OCI-LY7 (cell line): ENCODE measurements around the gene ICOS.

Experiments
- CTCF ChIP-seq: fragments of 200-600 bp; sonication (generic); conservative IDR thresholded peaks from 2 replicates; pipeline ENCODE4 v1.5.1; 2014; ENCODE audit warnings: mild to moderate bottlenecking, antibody characterized with exemption, low read length, moderate library complexity, mixed read lengths
- EZH2phosphoT487 ChIP-seq: fragments of 200-600 bp; sonication (generic); IDR thresholded peaks from 2 replicates; pipeline ENCODE4 v1.6.1; 2018; ENCODE audit warnings: low read depth, borderline replicate concordance, mild to moderate bottlenecking, mixed run types, antibody characterized with exemption, low read length, moderate library complexity, mixed read lengths

GRCh38 chr2:203935568-203935967 is 995 bp upstream of the ICOS start:
- TF ChIP-seq CTCF: no peak
- no peak for TF ChIP-seq EZH2phosphoT487
